Measurements from ENCODE around the gene PACC1.

The PACC1 gene

GRCh38 chr1:212414328-212415106 lies at the start of gene PACC1:
PACC1 (minus strand) TSS chr1:212414886; CDS start chr1:212414757, 129 bp downstream.
- peak; percentile 69 for DNase-seq (ENCODE audit: low read depth)

- DNase-seq (ENCODE audit: low read depth): no peak
These were observed 49.0 kb upstream of the PACC1 start for GRCh38 chr1:212463565-212464285.

- DNase-seq (ENCODE audit: low read depth): no peak
These were observed 47.4 kb upstream of the PACC1 start for GRCh38 chr1:212461916-212462660.

- DNase-seq (ENCODE audit: low read depth): no peak
These were observed 45.7 kb upstream of the PACC1 start for GRCh38 chr1:212460376-212460775.

GRCh38 chr1:212459656-212460055 lies 45.0 kb upstream of the PACC1 start:
- no peak for DNase-seq (ENCODE audit: low read depth)

GRCh38 chr1:212458817-212459216 lies 44.1 kb upstream of the PACC1 start:
- DNase-seq (ENCODE audit: low read depth): no peak

- peak; percentile 25 for DNase-seq (ENCODE audit: low read depth)
These were observed 43.2 kb upstream of the PACC1 start for GRCh38 chr1:212457740-212458338.

- peak; percentile 83 for DNase-seq (ENCODE audit: low read depth)
These were observed 41.3 kb upstream of the PACC1 start for GRCh38 chr1:212455803-212456528.

- no peak for DNase-seq (ENCODE audit: low read depth)
These were observed 40.7 kb upstream of the PACC1 start for GRCh38 chr1:212455401-212455800.

GRCh38 chr1:212454741-212455140 lies 40.1 kb upstream of the PACC1 start:
- no peak for DNase-seq (ENCODE audit: low read depth)

GRCh38 chr1:212453156-212453857 lies 38.6 kb upstream of the PACC1 start:
- DNase-seq (ENCODE audit: low read depth): no peak

- no peak for DNase-seq (ENCODE audit: low read depth)
These were observed 37.9 kb upstream of the PACC1 start for GRCh38 chr1:212452323-212453155.

- no peak for DNase-seq (ENCODE audit: low read depth)
These were observed 37.0 kb upstream of the PACC1 start for GRCh38 chr1:212451416-212452322.

GRCh38 chr1:212450331-212450881 lies 35.7 kb upstream of the PACC1 start:
- no peak for DNase-seq (ENCODE audit: low read depth)

GRCh38 chr1:212447478-212447877 lies 32.8 kb upstream of the PACC1 start:
- DNase-seq (ENCODE audit: low read depth): no peak

- no peak for DNase-seq (ENCODE audit: low read depth)
These were observed 31.6 kb upstream of the PACC1 start for GRCh38 chr1:212446333-212446732.

GRCh38 chr1:212442408-212442807 lies 27.7 kb upstream of the PACC1 start:
- DNase-seq (ENCODE audit: low read depth): no peak

GRCh38 chr1:212440419-212440818 lies 25.7 kb upstream of the PACC1 start:
- DNase-seq (ENCODE audit: low read depth): no peak

GRCh38 chr1:212438831-212439237 lies 24.1 kb upstream of the PACC1 start:
- DNase-seq (ENCODE audit: low read depth): no peak
